D341Med (cell line): ENCODE data around the gene PCDHB6.
A peak's percentile ranks its signal among the peaks of the same experiment; 100 is the strongest.
"Not testable (repeated sequence)": the region's sequence is repeated elsewhere in the genome, so short reads cannot be mapped to it uniquely, and the experiment has no call there.

Experiments
- DNase-seq: peaks from one replicate; pipeline ENCODE4 v3.0.0; 2012; ENCODE audit warnings: low spot score

Gene PCDHB6

DNA sequence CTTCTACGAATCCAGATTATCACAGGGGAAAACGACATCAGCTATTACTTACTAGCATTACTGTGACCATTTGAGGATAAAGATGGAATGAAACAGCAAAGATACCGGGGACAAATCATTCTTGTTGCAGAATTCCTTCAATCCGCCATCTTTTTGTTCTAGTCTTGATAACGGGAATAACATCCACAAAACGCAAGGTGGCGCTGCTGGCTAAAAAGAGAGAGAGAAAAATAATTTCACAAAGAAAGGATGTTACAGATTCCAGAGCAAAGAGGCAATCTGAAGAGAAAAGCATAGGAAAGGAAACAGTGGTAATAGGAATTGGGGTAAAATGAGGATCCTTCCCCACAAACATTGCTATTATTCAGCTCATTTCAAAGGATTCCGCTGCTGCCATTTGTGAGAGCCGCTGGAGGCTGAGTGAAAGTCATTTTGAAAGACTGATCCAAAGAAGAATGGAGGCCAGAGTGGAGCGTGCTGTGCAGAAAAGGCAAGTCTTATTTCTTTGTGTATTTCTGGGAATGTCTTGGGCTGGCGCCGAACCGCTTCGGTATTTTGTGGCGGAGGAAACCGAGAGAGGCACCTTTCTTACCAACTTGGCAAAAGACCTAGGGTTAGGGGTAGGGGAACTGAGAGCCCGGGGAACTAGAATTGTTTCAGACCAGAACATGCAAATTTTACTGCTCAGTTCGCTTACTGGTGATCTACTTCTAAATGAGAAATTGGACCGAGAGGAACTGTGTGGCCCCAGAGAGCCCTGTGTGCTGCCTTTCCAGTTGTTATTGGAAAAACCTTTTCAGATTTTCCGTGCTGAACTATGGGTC, 22.7 kb downstream of the PCDHB6 start, which contains the start of gene PCDHB7:
Gene PCDHB7, plus strand, starts transcription at position 264 of the 824 bp plus-strand sequence. Its CDS starts 192 bp downstream, at position 456.
- DNase-seq = no peak

DNA sequence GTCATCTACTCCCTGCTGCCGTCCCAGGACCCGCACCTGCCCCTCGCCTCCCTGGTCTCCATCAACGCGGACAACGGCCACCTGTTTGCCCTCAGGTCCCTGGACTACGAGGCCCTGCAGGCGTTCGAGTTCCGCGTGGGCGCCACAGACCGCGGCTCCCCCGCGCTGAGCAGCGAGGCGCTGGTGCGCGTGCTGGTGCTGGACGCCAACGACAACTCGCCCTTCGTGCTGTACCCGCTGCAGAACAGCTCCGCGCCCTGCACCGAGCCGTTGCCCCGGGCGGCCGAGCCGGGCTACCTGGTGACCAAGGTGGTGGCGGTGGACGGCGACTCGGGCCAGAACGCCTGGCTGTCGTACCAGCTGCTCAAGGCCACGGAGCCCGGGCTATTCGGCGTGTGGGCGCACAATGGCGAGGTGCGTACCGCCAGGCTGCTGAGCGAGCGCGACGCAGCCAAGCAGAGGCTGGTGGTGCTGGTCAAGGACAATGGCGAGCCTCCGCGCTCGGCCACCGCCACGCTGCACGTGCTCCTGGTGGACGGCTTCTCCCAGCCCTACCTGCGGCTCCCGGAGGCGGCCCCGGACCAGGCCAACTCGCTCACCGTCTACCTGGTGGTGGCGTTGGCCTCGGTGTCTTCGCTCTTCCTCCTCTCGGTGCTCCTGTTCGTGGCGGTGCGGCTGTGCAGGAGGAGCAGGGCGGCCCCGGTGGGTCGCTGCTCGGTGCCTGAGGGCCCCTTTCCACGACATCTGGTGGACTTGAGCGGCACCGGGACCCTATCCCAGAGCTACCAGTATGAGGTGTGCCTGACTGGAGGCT, 24.6 kb downstream of the PCDHB6 start:
- DNase-seq = not testable (repeated sequence)

DNA sequence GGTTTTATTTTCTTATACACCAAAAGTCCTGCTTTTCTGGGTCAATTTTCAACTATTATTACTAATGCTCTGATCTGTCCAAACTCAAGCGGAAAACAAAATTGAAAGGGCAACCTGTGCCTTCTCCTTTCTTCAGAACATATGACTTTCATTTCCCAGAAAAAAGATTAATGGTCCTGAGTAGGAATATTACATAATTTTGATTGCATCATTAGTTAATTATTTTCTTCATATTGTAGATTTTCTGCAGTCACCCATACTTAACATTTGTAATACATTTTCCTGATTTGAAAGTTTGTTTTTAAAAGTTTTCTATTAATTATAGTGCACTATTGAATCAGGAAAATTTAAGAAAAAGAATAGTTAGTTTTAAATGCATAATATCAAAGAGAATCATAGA, 26.1 kb downstream of the PCDHB6 start:
- DNase-seq = no peak

DNA sequence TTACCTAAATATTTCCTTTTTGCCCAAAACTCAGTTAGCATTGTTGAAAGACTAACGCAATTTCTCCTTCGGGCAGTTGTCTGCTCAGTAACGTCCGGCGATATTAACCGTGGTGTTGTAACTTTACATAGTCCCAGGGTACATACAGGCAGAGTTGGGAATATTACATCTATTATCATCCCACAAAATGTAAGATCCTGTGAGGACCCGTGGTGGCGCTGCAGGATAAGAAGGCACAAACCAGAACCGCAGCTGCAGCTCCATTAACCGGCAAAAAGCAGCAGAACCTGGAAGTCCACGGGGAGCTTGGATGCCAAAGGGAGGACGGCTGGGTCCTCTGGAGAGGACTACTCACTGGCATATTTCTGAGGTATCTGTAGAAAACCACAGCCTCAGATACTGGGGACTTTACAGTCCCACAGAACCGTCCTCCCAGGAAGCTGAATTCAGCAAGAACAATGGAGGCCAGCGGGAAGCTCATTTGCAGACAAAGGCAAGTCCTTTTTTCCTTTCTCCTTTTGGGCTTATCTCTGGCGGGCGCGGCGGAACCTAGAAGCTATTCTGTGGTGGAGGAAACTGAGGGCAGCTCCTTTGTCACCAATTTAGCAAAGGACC, 27.8 kb downstream of the PCDHB6 start, which contains the start of gene PCDHB8:
Gene PCDHB8, plus strand, starts transcription at position 214 of the 615 bp plus-strand sequence. Its CDS starts 245 bp downstream, at position 459.
- not testable (repeated sequence) for DNase-seq

DNA sequence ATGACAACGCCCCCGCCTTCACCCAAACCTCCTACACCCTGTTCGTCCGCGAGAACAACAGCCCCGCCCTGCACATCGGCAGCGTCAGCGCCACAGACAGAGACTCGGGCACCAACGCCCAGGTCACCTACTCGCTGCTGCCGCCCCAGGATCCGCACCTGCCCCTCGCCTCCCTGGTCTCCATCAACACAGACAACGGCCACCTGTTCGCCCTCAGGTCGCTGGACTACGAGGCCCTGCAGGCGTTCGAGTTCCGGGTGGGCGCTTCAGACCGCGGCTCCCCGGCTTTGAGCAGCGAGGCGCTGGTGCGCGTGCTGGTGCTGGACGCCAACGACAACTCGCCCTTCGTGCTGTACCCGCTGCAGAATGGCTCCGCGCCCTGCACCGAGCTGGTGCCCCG, 29.5 kb downstream of the PCDHB6 start:
- not testable (repeated sequence) for DNase-seq

DNA sequence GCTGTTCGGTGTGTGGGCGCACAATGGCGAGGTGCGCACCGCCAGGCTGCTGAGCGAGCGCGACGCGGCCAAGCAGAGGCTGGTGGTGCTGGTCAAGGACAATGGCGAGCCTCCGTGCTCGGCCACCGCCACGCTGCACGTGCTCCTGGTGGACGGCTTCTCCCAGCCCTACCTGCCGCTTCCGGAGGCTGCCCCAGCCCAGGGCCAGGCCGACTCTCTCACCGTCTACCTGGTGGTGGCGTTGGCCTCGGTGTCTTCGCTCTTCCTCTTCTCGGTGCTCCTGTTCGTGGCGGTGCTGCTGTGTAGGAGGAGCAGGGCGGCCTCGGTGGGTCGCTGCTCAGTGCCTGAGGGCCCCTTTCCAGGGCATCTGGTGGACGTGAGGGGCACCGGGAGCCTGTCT, 30.0 kb downstream of the PCDHB6 start:
- DNase-seq = not testable (repeated sequence)

DNA sequence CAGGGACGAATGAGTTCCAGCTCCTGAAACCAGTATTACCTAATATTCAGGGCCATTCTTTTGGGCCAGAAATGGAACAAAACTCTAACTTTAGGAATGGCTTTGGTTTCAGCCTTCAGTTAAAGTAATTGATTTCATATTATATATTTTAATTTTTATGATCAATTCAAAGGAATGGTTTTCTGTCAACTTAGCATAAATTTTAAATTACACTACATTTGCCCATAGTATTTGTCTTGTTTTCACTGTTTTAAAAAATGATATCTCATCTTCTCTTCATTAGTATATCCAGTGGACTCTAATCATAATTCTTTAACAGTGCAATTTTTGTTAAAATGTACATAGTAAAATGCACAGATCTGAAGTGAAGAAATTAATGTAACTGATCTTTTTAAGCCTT, 30.5 kb downstream of the PCDHB6 start:
- no peak for DNase-seq

DNA sequence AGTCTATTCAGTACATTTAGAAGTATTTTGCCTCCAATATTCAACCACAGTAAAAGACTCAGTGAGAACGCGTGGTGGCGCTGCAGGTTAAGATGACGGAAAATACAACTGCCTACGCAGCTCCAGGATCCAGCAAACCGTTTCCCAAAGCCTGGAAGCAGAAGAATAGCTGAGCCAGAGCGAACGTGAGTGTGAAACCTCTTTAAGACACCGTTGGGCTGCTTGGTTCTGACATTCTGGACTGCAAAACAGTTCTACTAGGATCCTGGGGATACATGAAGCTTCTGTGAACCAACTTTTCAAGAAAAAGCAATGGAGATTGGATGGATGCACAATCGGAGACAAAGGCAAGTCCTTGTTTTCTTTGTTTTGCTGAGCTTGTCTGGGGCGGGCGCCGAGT, 32.4 kb downstream of the PCDHB6 start, which contains the start of gene PCDHB16:
Gene PCDHB16, plus strand, starts transcription at position 140 of the 400 bp plus-strand sequence. Its CDS starts 173 bp downstream, at position 313.
- peak; percentile 76 for DNase-seq

DNA sequence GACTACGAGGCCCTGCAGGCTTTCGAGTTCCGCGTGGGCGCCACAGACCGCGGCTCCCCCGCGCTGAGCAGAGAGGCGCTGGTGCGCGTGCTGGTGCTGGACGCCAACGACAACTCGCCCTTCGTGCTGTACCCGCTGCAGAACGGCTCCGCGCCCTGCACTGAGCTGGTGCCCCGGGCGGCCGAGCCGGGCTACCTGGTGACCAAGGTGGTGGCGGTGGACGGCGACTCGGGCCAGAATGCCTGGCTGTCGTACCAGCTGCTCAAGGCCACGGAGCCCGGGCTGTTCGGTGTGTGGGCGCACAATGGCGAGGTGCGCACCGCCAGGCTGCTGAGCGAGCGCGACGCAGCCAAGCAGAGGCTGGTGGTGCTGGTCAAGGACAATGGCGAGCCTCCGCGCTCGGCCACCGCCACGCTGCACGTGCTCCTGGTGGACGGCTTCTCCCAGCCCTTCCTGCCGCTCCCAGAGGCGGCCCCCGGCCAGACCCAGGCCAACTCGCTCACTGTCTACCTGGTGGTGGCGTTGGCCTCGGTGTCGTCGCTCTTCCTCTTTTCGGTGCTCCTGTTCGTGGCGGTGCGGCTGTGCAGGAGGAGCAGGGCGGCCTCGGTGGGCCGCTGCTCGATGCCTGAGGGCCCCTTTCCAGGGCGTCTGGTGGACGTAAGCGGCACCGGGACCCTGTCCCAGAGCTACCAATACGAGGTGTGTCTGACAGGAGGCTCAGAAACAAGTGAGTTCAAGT, 34.4 kb downstream of the PCDHB6 start:
- DNase-seq = not testable (repeated sequence)

DNA sequence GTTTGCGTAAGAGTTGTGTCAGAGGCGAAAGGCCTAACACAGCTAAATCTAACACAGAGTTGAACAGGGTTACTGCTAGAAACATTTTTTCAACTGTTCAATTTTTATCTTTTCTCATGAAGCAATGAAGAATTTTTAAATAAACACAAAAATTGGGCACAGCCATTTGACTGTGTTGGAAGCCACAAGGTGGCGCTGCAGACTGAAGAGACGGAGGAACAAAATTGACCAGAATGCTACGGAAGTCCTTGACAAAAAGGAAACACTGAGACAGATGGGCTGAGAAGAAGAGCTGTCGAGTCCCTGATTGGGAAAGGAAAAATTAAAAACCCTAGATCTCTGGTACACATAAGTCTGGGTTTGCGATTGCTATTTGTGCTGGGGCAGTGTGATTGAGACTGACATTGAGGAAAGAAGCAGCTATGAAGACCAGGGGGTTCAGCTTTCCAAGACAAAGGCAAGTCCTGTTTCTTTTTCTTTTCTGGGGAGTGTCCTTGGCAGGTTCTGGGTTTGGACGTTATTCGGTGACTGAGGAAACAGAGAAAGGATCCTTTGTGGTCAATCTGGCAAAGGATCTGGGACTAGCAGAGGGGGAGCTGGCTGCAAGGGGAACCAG, 37.1 kb downstream of the PCDHB6 start, which contains the start of gene PCDHB9:
Gene PCDHB9, plus strand, starts transcription at position 265 of the 616 bp plus-strand sequence. Its CDS starts 158 bp downstream, at position 423.
- DNase-seq = no peak

DNA sequence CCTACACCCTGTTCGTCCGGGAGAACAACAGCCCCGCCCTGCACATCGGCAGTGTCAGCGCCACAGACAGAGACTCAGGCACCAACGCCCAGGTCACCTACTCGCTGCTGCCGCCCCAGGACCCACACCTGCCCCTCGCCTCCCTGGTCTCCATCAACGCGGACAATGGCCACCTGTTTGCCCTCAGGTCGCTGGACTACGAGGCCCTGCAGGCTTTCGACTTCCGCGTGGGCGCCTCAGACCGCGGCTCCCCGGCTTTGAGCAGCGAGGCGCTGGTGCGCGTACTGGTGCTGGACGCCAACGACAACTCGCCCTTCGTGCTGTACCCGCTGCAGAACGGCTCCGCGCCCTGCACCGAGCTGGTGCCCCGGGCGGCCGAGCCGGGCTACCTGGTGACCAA, 38.8 kb downstream of the PCDHB6 start:
- DNase-seq = not testable (repeated sequence)

DNA sequence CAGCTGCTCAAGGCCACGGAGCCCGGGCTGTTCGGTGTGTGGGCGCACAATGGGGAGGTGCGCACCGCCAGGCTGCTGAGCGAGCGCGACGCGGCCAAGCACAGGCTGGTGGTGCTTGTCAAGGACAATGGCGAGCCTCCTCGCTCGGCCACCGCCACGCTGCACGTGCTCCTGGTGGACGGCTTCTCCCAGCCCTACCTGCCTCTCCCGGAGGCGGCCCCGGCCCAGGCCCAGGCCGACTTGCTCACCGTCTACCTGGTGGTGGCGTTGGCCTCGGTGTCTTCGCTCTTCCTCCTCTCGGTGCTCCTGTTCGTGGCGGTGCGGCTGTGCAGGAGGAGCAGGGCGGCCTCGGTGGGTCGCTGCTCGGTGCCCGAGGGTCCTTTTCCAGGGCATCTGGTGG, 39.3 kb downstream of the PCDHB6 start:
- DNase-seq = not testable (repeated sequence)

DNA sequence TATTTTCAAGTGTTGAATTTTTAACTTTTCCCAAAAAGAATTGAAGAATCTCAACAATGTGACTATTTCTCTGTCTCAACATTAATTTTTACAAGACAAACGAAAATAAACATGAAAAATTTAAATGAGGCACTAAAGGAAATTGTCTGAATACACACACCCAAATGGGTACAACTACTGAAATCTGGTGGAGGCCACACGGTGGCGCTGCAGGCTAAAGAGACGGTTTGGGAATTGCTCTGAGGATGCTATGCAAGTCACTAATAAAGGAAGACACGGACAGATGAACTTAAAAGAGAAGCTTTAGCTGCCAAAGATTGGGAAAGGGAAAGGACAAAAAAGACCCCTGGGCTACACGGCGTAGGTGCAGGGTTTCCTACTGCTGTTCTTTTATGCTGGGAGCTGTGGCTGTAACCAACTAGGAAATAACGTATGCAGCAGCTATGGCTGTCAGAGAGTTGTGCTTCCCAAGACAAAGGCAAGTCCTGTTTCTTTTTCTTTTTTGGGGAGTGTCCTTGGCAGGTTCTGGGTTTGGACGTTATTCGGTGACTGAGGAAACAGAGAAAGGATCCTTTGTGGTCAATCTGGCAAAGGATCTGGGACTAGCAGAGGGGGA, 42.4 kb downstream of the PCDHB6 start, which contains the start of gene PCDHB10:
Gene PCDHB10, plus strand, starts transcription at position 244 of the 616 bp plus-strand sequence. Its CDS starts 200 bp downstream, at position 444.
- no peak for DNase-seq

DNA sequence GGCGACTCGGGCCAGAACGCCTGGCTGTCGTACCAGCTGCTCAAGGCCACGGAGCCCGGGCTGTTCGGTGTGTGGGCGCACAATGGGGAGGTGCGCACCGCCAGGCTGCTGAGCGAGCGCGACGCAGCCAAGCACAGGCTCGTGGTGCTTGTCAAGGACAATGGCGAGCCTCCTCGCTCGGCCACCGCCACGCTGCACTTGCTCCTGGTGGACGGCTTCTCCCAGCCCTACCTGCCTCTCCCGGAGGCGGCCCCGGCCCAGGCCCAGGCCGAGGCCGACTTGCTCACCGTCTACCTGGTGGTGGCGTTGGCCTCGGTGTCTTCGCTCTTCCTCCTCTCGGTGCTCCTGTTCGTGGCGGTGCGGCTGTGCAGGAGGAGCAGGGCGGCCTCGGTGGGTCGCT, 44.5 kb downstream of the PCDHB6 start:
- DNase-seq = not testable (repeated sequence)

DNA sequence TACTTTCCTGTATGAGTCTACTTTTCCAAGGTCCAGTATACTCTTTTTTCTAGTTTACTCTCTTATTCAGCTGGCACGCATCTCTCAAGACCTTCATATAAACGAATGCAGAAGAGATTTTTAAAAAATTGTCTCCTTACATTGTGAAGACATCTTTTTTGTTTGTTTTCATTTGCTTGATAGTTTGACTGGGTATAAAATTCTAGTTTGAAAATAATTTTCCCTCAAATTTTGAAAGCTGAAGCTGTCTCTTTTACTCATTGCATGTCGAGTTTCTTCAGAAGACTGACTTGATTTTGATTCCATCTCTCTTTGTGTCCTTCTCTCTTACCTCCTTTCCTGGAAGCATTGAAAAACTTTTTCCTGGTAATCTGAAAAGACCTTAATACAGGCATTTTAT, 46.5 kb downstream of the PCDHB6 start:
- no peak for DNase-seq

DNA sequence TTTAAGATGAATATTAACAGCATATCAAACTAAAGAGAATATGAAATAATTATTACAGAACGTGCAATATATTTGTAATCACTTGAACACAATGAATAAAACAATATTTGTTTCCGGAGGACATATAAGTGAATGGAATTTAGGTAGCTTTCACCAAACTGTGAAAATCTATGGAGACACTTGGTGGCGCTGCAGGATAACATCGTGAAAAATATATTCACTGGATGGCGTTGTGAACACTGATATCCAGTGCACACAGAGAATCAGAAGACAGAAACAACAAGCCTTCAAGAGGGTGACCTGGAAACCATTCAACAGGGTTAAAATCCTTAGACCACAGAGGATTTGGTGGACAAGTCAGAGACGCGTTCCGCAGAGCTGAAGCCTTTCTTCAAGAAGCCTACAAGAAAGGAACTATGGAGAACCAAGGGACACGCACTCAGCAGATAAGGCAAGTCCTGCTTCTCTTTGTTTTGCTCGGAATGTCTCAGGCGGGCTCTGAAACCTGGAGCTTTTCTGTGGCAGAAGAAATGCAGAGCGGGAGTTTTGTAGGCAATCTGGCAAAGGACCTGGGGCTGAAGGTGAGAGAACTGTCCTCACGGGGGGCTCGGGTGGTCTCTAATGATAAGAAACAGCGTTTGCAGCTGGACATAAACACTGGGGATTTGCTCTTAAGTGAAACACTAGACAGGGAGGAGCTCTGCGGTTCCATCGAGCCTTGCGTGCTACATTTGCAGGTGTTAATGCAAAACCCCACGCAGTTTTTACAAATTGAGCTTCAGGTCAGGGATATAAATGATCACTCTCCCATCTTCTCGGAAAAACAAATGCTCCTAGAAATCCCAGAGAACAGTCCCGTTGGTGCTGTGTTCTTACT, 49.7 kb downstream of the PCDHB6 start, which contains the start of gene PCDHB11:
Gene PCDHB11, plus strand, starts transcription at position 269 of the 877 bp plus-strand sequence. Its CDS starts 148 bp downstream, at position 417.
- no peak for DNase-seq

DNA sequence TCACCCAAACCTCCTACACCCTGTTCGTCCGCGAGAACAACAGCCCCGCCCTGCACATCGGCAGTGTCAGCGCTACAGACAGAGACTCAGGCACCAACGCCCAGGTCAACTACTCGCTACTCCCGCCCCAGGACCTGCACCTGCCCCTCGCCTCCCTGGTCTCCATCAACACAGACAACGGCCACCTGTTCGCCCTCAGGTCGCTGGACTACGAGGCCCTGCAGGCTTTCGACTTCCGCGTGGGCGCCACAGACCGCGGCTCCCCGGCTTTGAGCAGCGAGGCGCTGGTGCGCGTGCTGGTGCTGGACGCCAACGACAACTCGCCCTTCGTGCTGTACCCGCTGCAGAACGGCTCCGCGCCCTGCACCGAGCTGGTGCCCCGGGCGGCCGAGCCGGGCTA, 51.3 kb downstream of the PCDHB6 start:
- DNase-seq = not testable (repeated sequence)

DNA sequence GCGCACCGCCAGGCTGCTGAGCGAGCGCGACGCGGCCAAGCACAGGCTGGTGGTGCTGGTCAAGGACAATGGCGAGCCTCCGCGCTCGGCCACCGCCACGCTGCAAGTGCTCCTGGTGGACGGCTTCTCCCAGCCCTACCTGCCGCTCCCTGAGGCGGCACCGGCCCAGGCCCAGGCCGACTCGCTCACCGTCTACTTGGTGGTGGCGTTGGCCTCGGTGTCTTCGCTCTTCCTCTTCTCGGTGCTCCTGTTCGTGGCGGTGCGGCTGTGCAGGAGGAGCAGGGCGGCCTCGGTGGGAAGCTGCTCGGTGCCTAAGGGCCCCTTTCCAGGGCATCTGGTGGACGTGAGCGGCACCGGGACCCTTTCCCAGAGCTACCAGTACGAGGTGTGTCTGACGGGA, 51.8 kb downstream of the PCDHB6 start:
- DNase-seq = not testable (repeated sequence)
